ENCODE data around the gene LMAN2L.

Gene LMAN2L

GRCh38 chr2:96739633-96740428 is at the start of gene LMAN2L:
LMAN2L (minus strand) TSS chr2:96740064; CDS start chr2:96740040, 24 bp downstream.
- DNase-seq: peak; percentile 97

GRCh38 chr2:96789245-96789617 is 49.4 kb upstream of the LMAN2L start:
- no peak for DNase-seq

- DNase-seq: no peak
Observed at GRCh38 chr2:96788442-96789244, 48.8 kb upstream of the LMAN2L start.

GRCh38 chr2:96787411-96787810 is 47.5 kb upstream of the LMAN2L start:
- no peak for DNase-seq

- DNase-seq: no peak
Observed at GRCh38 chr2:96783388-96783787, 43.5 kb upstream of the LMAN2L start.

GRCh38 chr2:96775160-96775559 is 35.3 kb upstream of the LMAN2L start:
- DNase-seq: no peak

GRCh38 chr2:96773922-96774321 is 34.1 kb upstream of the LMAN2L start:
- peak; percentile 77 for DNase-seq

- DNase-seq: no peak
Observed at GRCh38 chr2:96772903-96773671, 33.2 kb upstream of the LMAN2L start.

- no peak for DNase-seq
Observed at GRCh38 chr2:96771796-96772618, 32.1 kb upstream of the LMAN2L start.

GRCh38 chr2:96770442-96771202 is 30.8 kb upstream of the LMAN2L start:
- DNase-seq: no peak

- DNase-seq: peak; percentile 89
Observed at GRCh38 chr2:96769814-96770213, 29.9 kb upstream of the LMAN2L start.

- DNase-seq: no peak
Observed at GRCh38 chr2:96768083-96768561, 28.3 kb upstream of the LMAN2L start.

- no peak for DNase-seq
Observed at GRCh38 chr2:96767135-96767871, 27.4 kb upstream of the LMAN2L start.

- no peak for DNase-seq
Observed at GRCh38 chr2:96764253-96764637, 24.4 kb upstream of the LMAN2L start.

- DNase-seq: no peak
Observed at GRCh38 chr2:96763511-96764252, 23.8 kb upstream of the LMAN2L start.

- DNase-seq: no peak
Observed at GRCh38 chr2:96762529-96763311, 22.9 kb upstream of the LMAN2L start.

- DNase-seq: no peak
Observed at GRCh38 chr2:96760986-96761832, 21.3 kb upstream of the LMAN2L start.

Data from NCI-H2029 (cell line).